ENCODE measurements around the gene ACO2.

The ACO2 gene

GRCh38 chr22:41528132-41528766, 59.3 kb downstream of the ACO2 start:
- TF ChIP-seq ZNF274 (IDR thresholded peaks at IDR 0.05; ENCODE audit: low read depth, low read length) = no peak

DNA sequence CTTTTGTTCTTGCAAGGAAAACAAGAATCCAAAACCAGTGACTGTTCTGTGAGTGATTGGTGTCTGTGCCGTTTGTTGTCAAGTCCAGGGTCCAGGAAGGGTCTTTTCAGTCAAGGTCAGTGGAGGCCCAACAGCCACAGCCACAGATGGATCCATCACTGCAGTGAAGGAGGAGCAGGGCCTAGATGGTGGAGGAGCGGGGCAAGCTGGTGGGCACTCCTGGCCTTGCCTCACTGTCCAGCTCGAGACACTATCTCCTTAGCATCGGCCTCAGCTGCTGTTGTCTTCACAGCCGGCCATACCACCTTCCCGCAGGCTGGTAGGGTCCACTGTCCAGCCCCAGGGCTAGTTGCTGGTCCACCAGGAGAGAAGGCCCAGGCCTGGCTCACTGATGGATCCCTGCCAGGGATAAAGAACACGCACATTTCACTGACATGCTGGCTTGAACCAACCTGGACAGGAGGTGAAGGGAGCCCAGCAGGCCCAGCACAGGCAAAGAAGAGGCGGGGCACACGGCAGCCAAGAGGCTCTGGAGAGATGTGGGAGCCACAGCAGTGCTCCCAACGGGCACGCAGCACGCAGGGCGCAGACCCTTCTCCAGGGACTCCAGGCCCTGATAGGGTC, 60.1 kb downstream of the ACO2 start:
- no peak overlapping the region for H3K4me3 ChIP-seq (ENCODE audit: low read length)
- TF ChIP-seq ZNF274 (IDR thresholded peaks at IDR 0.05; ENCODE audit: low read depth, low read length) = no peak

More at GRCh38 chr22:41528132-41528766, 59.3 kb downstream of the ACO2 start:
- H3K4me3 ChIP-seq (ENCODE audit: low read length) = no peak overlapping the region

DNA sequence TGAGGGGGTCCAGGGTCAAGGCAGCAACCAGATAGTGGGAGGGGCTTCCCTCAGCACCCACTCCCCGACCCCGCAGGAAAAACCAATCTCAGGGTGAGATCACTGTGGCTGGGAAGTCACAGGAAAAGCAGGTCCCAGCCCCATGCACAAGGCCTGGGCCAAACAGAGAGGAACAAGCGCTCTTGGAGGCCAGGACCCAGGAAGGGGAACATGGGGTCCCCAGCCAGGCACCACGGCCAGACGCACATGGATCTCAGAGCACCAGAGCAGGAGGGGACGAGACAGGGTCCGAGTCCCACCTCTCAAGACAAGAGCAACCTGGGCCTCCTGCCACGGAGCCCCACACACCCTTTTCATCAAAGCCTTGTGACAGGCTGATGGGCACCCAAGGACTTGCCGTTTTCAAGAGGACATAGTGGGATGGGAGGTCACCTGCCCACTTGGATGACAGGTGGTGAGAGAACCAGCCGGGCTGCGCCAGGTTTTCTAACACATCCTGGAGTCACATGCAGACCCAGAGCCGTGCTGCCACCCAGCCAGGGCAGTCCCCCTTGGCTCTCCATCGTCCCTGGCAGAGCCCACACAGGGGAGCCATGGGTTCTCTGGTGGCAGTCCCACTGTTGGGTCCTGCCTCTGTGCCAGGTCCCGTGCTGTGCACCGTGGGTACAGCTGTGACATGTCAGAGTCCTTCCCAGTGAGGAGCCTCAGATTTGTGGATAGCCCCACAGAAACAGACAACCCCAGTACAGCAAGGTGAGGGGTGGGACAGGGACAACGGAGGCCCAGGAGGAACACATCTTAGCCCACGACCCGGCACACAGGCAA, 62.2 kb downstream of the ACO2 start:
- H3K4me3 ChIP-seq (ENCODE audit: low read length) = no peak overlapping the region
- no peak for TF ChIP-seq ZNF274 (IDR thresholded peaks at IDR 0.05; ENCODE audit: low read depth, low read length)

GRCh38 chr22:41531715-41532477, 63.0 kb downstream of the ACO2 start:
- no peak for TF ChIP-seq ZNF274 (IDR thresholded peaks at IDR 0.05; ENCODE audit: low read depth, low read length)
- no peak overlapping the region for H3K4me3 ChIP-seq (ENCODE audit: low read length)

DNA sequence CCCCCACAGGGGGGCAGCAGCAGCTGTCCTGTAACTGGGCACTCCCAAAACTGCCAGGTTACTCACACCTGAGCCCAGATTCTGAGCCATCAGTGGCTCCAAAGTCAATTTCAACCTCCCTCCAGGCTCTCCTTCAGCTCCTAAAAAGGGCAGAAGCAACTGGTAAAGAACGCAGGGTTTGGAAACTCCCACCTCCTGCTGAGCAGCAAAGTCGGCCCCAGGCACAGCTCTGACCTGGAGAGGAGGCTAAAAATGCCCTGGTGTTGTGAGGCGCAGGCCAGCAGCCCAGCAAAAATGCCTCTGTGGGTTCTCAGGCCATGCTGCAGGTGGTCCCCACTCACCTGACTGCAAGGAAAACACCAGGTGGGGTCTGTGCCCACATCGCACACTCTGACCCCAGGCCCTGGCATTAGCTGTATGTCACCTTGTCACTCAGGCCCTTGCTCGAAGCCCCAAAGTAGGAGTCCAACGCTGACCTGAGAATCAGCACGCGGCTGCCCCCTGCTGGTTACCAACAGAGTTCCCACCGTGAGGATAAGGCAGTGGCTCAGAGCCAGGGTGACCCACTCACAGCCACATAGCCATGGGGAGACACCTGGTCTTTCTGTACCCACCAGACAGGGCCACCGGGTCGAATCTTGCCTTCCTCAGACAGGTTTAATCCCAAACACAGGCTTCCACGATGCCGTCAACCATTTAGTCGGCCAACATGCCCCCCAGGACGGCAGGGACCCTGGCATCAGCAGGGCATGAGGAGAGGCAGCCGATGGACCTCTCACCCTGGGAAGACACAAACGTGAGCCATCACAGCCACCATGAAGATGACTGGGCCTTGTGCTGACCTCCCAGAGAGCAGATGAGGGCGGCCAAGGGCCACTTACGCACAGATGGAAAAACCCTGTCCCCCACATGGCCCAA, 64.2 kb downstream of the ACO2 start:
- no peak for TF ChIP-seq ZNF274 (IDR thresholded peaks at IDR 0.05; ENCODE audit: low read depth, low read length)
- no peak overlapping the region for H3K4me3 ChIP-seq (ENCODE audit: low read length)

GRCh38 chr22:41534219-41534618, 65.3 kb downstream of the ACO2 start:
- TF ChIP-seq ZNF274 (IDR thresholded peaks at IDR 0.05; ENCODE audit: low read depth, low read length) = no peak
- no peak overlapping the region for H3K4me3 ChIP-seq (ENCODE audit: low read length)

DNA sequence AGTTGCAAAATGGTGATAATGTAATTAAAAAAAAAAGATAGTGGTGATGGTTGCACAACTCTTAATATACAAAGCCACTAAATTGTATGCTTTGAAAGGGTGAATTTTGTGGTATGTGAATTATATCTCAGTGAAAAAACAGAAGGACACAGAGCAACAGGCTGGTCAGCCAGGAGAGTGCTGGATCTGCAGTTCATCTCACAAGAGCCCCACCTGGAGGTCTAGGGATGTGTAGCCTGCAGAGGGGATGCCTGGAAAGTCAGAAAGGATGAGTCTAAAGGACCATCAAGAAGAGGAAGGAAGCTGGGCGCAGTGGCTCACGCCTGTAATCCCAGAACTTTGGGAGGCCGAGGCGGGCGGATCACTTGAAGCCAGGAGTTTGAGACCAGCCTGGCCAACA, 66.3 kb downstream of the ACO2 start:
- H3K4me3 ChIP-seq (ENCODE audit: low read length) = no peak overlapping the region
- no peak for TF ChIP-seq ZNF274 (IDR thresholded peaks at IDR 0.05; ENCODE audit: low read depth, low read length)

DNA sequence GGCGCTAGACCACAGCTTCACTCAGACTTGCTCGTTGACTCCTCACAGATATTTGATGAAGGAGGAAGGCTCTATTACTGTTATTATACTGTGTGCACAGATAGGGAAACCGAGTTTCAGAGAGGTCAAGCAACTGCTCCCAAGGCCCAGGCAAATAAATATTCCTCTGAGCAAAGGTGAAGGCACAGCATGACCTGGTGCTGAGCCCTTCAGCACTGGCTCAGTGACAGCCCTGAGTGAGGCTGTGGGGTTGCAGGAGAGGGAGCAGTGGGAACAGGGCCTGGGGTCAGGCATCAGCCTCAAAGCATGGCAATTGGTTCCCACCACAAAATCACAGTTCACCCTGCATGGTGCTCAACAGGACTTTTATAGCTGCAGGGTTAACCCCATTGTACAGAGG, 68.3 kb downstream of the ACO2 start:
- TF ChIP-seq ZNF274 (IDR thresholded peaks at IDR 0.05; ENCODE audit: low read depth, low read length) = no peak

DNA sequence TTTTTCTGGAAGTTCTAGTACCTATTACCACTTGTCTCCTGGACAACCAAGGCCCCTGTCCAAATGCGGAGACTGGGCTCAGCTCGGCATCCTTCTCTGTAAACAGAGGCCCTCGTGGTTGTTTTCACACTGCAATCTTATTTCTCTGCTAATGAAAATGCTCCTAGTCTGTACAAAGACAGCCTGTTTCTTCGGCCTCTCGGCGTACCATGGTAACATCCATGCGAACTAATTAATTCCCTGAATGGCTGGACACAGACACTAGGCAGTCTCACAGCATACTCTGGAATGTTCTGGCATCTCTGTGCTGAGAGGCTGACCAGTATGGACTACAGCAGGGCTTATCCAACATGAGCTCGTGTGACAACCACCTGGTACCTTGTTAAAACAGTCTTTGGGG, 69.7 kb downstream of the ACO2 start:
- no peak for TF ChIP-seq ZNF274 (IDR thresholded peaks at IDR 0.05; ENCODE audit: low read depth, low read length)
- H3K4me3 ChIP-seq (ENCODE audit: low read length) = no peak overlapping the region

More for the DNA sequence above, 68.3 kb downstream of the ACO2 start:
- H3K4me3 ChIP-seq (ENCODE audit: low read length) = no peak overlapping the region

GRCh38 chr22:41539146-41540005, 70.5 kb downstream of the ACO2 start:
- no peak overlapping the region for H3K4me3 ChIP-seq (ENCODE audit: low read length)

GRCh38 chr22:41540006-41540315, 71.0 kb downstream of the ACO2 start:
- TF ChIP-seq ZNF274 (IDR thresholded peaks at IDR 0.05; ENCODE audit: low read depth, low read length) = no peak
- H3K4me3 ChIP-seq (ENCODE audit: low read length) = no peak overlapping the region

More at GRCh38 chr22:41539146-41540005, 70.5 kb downstream of the ACO2 start:
- no peak for TF ChIP-seq ZNF274 (IDR thresholded peaks at IDR 0.05; ENCODE audit: low read depth, low read length)

DNA sequence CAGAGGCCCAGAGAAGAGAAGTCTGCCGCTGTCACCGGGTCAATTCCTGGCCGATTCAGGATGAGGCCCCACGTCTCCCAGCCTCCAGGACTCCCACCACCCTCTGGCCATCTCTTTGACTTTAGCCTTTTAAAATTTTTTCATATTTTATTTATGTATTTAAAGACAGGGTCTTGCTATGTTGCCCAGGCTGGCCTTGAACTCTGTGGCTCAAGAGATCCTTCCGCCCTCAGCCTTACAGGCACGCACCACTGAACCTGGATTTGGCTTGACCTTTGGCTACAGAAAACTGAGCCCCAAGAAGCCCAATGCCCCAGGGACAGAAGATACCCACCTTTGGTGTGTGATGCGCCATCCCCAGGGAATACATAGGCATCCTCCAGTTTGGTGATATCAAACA, 71.4 kb downstream of the ACO2 start:
- TF ChIP-seq ZNF274 (IDR thresholded peaks at IDR 0.05; ENCODE audit: low read depth, low read length) = no peak
- H3K4me3 ChIP-seq (ENCODE audit: low read length) = no peak overlapping the region

Measured in GM08714 (cell line).